Activated CD8-positive, alpha-beta T cell treated with anti-CD3 and anti-CD28 coated beads for 36 hours (primary cell): ENCODE measurements around the gene NTF3. TPM values are rescaled to one million over a fixed set of nuclear protein-coding genes. Genes with fewer than 3 reads are reported as not detected.

Source experiments
- ATAC-seq: fragments of 200-7000 bp; cut with Tn5 transposase; one replicate; pipeline ENCODE4 v1.10.0; 2021; ENCODE audit warnings: mild to moderate bottlenecking, moderate library complexity
- CTCF ChIA-PET: fragments of 350-600 bp; sonication (Branson Sonifier 250); formaldehyde crosslinking; loops from one replicate; lab custom pipeline; 2021; ENCODE audit warnings: antibody characterized with exemption; lab: Charles Lee
- POLR2A ChIA-PET: fragments of 350-600 bp; sonication (Branson Sonifier 250); formaldehyde crosslinking; loops from one replicate; lab custom pipeline; 2021; ENCODE audit warnings: antibody characterized with exemption; lab: Charles Lee
- DNase-seq: peaks from one replicate; pipeline ENCODE4 v3.0.0-alpha.2; 2020
- H3K27ac Mint-ChIP-seq: one replicate; pipeline ENCODE4 v1.8.0; 2021; ENCODE audit warnings: mild to moderate bottlenecking, mixed read lengths
- H3K27me3 Mint-ChIP-seq: one replicate; pipeline ENCODE4 v1.8.0; 2021; ENCODE audit warnings: mixed read lengths
- H3K36me3 Mint-ChIP-seq: one replicate; pipeline ENCODE4 v1.8.0; 2021; ENCODE audit warnings: low read depth, mixed read lengths
- H3K4me1 Mint-ChIP-seq: one replicate; pipeline ENCODE4 v1.8.0; 2021; ENCODE audit warnings: low read depth, mixed read lengths
- H3K4me3 Mint-ChIP-seq: one replicate; pipeline ENCODE4 v1.8.0; 2021; ENCODE audit warnings: mild to moderate bottlenecking, moderate library complexity, mixed read lengths
- H3K9me3 Mint-ChIP-seq: one replicate; pipeline ENCODE4 v1.8.0; 2021; ENCODE audit warnings: mixed read lengths
- intact Hi-C: fragments of 100-400 bp; cut with micrococcal nuclease; formaldehyde crosslinking; loops from one replicate; pipeline ENCODE4 v1.10.0; 2022
- total RNA-seq, 2 experiments: library from RNA; stranded (reverse); gene quantifications; one replicate each; pipeline ENCODE4 v1.2.3, GENCODE V29; 2021
- TF ChIP-seq, protein P1 (sequence below): fragments of 200-600 bp; IDR thresholded peaks from one replicate; pipeline ENCODE4 v1.8.0; 2022; ENCODE audit warnings: antibody characterized with exemption, mild to moderate bottlenecking

Gene NTF3
- total RNA-seq, 2 experiments from 2014 or later: not detected

- DNase-seq (no peak), ATAC-seq (no peak)
- H3K27me3 Mint-ChIP-seq: peaks cover 17% of the 10 kb centered on the region
- H3K27ac Mint-ChIP-seq: no peak overlapping the region
- intact Hi-C loops: no loop called here
- no peak overlapping the region for H3K4me3 Mint-ChIP-seq
- TF ChIP-seq, protein P1, sequence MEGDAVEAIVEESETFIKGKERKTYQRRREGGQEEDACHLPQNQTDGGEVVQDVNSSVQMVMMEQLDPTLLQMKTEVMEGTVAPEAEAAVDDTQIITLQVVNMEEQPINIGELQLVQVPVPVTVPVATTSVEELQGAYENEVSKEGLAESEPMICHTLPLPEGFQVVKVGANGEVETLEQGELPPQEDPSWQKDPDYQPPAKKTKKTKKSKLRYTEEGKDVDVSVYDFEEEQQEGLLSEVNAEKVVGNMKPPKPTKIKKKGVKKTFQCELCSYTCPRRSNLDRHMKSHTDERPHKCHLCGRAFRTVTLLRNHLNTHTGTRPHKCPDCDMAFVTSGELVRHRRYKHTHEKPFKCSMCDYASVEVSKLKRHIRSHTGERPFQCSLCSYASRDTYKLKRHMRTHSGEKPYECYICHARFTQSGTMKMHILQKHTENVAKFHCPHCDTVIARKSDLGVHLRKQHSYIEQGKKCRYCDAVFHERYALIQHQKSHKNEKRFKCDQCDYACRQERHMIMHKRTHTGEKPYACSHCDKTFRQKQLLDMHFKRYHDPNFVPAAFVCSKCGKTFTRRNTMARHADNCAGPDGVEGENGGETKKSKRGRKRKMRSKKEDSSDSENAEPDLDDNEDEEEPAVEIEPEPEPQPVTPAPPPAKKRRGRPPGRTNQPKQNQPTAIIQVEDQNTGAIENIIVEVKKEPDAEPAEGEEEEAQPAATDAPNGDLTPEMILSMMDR: no peak
- no peaks in the 10 kb centered on the region for H3K36me3 Mint-ChIP-seq
- no peaks in the 10 kb centered on the region for H3K4me1 Mint-ChIP-seq
- no peaks in the 10 kb centered on the region for H3K9me3 Mint-ChIP-seq
- CTCF ChIA-PET: no interaction called here
- POLR2A ChIA-PET: no interaction called here
Observed at GRCh38 chr12:5391653-5392052, 40.3 kb upstream of the NTF3 start.

DNA sequence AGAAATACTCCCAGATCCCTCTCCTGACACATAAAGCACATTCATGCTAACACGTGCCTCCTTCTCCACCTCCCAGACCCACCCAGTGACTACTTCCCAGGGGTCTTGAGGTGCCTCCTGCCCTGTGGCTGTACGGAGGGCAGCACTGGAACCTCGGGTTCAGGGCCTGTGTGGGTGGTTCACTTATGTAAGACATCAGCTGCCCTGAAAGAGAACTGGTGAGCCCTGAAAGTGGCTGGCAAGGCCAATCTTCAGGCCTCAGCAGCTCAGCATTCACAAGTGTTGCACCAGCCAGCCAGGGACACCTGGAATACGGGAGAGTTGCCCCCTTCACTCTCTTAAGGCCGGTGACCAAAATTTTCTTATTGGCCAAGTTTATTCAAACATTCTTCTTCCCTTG lies 38.9 kb upstream of the NTF3 start:
- no peaks in the 10 kb centered on the region for H3K36me3 Mint-ChIP-seq
- TF ChIP-seq, protein P1: no peak
- peaks cover 22% of the 10 kb centered on the region for H3K27me3 Mint-ChIP-seq
- no peak for ATAC-seq
- CTCF ChIA-PET: no interaction called here
- H3K4me3 Mint-ChIP-seq: no peak overlapping the region
- POLR2A ChIA-PET: no interaction called here
- intact Hi-C loops: no loop called here
- no peaks in the 10 kb centered on the region for H3K4me1 Mint-ChIP-seq
- no peak for DNase-seq
- H3K27ac Mint-ChIP-seq: no peak overlapping the region
- no peaks in the 10 kb centered on the region for H3K9me3 Mint-ChIP-seq

DNA sequence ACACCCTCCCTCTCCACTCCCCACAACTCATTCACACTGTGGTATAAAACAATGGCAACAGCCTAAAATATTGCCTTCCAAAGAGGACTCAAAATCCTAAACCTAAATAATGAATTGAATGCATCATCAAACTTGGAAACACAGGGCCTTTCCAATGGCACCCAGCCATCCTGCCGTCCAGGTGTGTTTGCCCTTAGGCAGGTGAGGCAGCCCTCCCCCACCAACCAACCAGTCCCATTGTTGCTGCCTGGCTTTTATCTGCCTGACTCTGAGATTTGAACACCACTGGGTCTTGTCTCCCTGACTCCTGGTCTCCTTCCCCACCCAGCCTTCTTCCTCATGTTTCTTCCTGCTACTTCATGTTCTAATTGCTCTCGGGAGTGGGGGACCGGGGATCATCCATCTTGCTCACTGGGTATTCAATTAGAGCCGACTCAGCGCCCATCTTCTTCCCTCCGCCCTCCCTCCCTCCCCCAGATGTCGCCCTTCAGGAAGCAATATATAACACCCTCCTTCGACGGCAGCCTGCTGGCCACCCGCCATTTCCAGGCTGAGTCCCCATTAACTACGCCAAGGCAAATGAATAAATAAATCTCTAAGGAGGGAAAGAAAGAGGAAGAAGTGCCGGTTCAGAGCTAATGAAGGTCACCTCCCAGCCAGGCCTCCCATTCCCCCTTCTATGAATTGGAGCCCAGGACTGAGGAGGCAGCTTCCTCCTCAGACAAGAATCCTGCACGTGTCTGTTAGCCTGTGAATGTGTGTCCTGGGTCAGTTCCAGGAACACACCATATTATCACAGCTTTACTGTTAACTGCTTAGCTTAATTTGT lies 36.3 kb upstream of the NTF3 start:
- intact Hi-C loops: no loop called here
- no peak for DNase-seq
- Mint-ChIP-seq H3K27me3 (peaks cover 21% of the 10 kb centered on the region), H3K9me3 (no peaks in the 10 kb centered on the region), H3K27ac (no peak overlapping the region), H3K36me3 (no peaks in the 10 kb centered on the region), H3K4me3 (no peak overlapping the region), H3K4me1 (no peaks in the 10 kb centered on the region)
- ChIA-PET CTCF (no interaction called here), POLR2A (no interaction called here)
- ATAC-seq: no peak
- TF ChIP-seq, protein P1: no peak

DNA sequence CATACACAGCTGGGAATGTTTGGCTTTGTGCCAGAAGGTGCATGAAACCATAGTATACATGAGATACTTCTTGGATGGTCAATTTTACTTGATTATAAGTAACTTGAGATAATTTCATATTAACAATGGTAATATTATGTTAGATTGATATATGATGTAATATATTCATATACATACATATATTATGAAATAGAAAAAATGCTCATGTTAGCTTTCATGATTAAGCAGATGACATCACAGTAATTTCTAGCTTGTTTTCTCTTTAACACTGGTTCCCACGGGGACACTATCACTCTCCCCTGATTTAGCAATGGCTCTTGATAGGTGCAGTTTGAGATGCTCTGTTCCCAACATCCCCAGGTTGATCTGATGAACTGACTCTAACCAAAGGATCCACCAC lies 35.4 kb upstream of the NTF3 start:
- TF ChIP-seq, protein P1: no peak
- Mint-ChIP-seq H3K27ac (no peak overlapping the region), H3K4me3 (no peak overlapping the region), H3K27me3 (peaks cover 18% of the 10 kb centered on the region), H3K36me3 (no peaks in the 10 kb centered on the region), H3K4me1 (no peaks in the 10 kb centered on the region), H3K9me3 (no peaks in the 10 kb centered on the region)
- ChIA-PET CTCF (no interaction called here), POLR2A (no interaction called here)
- intact Hi-C loops: no loop called here
- no peak for DNase-seq
- ATAC-seq: no peak

DNA sequence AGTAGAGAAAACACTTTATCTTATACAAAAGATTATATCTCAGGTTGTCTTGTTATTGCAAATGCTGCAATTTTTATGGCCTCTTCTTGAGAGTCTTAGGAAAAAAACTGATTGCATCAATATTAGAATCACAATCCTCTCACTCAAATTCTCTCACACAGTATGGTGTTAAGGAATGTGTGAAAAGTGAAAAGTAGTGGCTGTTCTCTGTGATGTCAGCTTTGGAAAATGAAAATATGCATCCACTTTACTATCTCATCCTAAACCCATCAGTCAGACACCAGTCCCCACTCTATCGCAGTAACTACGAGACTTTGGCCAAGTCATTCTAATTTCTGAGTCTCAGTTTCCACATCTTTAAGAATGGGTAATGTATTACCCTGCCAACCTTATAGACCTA lies 32.6 kb upstream of the NTF3 start:
- TF ChIP-seq, protein P1: no peak
- Mint-ChIP-seq H3K9me3 (no peaks in the 10 kb centered on the region), H3K36me3 (no peaks in the 10 kb centered on the region), H3K4me3 (no peak overlapping the region), H3K4me1 (no peaks in the 10 kb centered on the region), H3K27ac (no peak overlapping the region), H3K27me3 (peaks cover 23% of the 10 kb centered on the region)
- intact Hi-C loops: no loop called here
- DNase-seq (no peak), ATAC-seq (no peak)
- ChIA-PET CTCF (no interaction called here), POLR2A (no interaction called here)
